HEK293 (cell line): ENCODE results near the gene BCDIN3D.

Experiments
- CTCF ChIA-PET: fragments of 350-600 bp; formaldehyde crosslinking; extraction: SDS; loops from one replicate; lab custom pipeline; 2021; ENCODE audit warnings: antibody characterized with exemption; lab: Yijun Ruan, JAX
- POLR2A ChIA-PET: fragments of 300-600 bp; formaldehyde crosslinking; extraction: SDS; loops from one replicate; lab custom pipeline; 2020; ENCODE audit warnings: antibody characterized with exemption, inconsistent platforms; lab: Yijun Ruan, JAX
- H3K27ac ChIP-seq: fragments of 200-500 bp; sonication (Bioruptor generic); 2 replicates; pipeline ENCODE4 v1.5.1; 2014; ENCODE audit warnings: low read depth, low read length, control low read depth, inconsistent platforms; ENCODE audit errors: extremely low read depth
- H3K36me3 ChIP-seq, 2 experiments: fragments of 200-500 bp in 1 of 2; sonication (Bioruptor generic) in 1 of 2; 1 replicate in 1 of 2; 2 replicates in 1 of 2; pipeline ENCODE4 v1.5.1; 2014 to 2017; ENCODE audit warnings: inconsistent platforms in 2 of 2, low read length in 2 of 2; ENCODE audit not compliant: control insufficient read depth in 2 of 2, insufficient read depth in 1 of 2
- H3K4me1 ChIP-seq: fragments of 200-500 bp; sonication (Bioruptor generic); 2 replicates; pipeline ENCODE4 v1.5.1; 2014; ENCODE audit warnings: mild to moderate bottlenecking, low read length, inconsistent platforms; ENCODE audit not compliant: control insufficient read depth, insufficient read depth
- H3K4me3 ChIP-seq: 2 replicates; pipeline ENCODE4 v1.5.1; 2011; ENCODE audit warnings: low read depth, mild to moderate bottlenecking, control low read depth, low read length, moderate library complexity
- H3K9me3 ChIP-seq: fragments of 200-500 bp; sonication (Bioruptor generic); 2 replicates; pipeline ENCODE4 v1.5.1; 2014; ENCODE audit warnings: low read depth, low read length, inconsistent platforms; ENCODE audit not compliant: control insufficient read depth, insufficient read depth
- CTCF ChIP-seq: fragments of 450-650 bp; formaldehyde crosslinking; IDR thresholded peaks from 2 replicates; pipeline ENCODE4 v1.5.1; 2016; ENCODE audit warnings: missing biosample characterization, missing genetic modification characterization
- GLIS2 ChIP-seq: fragments of 450-650 bp; formaldehyde crosslinking; IDR thresholded peaks from 2 replicates; pipeline ENCODE4 v1.5.1; 2016; ENCODE audit warnings: missing biosample characterization, missing genetic modification characterization
- KLF8 ChIP-seq: fragments of 450-650 bp; formaldehyde crosslinking; IDR thresholded peaks from 2 replicates; pipeline ENCODE4 v1.5.1; 2016; ENCODE audit warnings: missing biosample characterization, missing genetic modification characterization
- MYNN ChIP-seq: fragments of 450-650 bp; formaldehyde crosslinking; IDR thresholded peaks from 2 replicates; pipeline ENCODE4 v1.5.1; 2016; ENCODE audit warnings: missing biosample characterization, missing genetic modification characterization, borderline replicate concordance
- PRDM10 ChIP-seq: fragments of 450-650 bp; formaldehyde crosslinking; IDR thresholded peaks from 2 replicates; pipeline ENCODE4 v1.5.1; 2016; ENCODE audit warnings: missing biosample characterization, missing genetic modification characterization
- PRDM2 ChIP-seq: fragments of 450-650 bp; formaldehyde crosslinking; IDR thresholded peaks from 2 replicates; pipeline ENCODE4 v1.5.1; 2016; ENCODE audit warnings: missing biosample characterization, missing genetic modification characterization, borderline replicate concordance
- SP7 ChIP-seq: fragments of 450-650 bp; formaldehyde crosslinking; IDR thresholded peaks from 2 replicates; pipeline ENCODE4 v1.5.1; 2016; ENCODE audit warnings: missing biosample characterization, missing genetic modification characterization
- YY2 ChIP-seq: fragments of 450-650 bp; formaldehyde crosslinking; IDR thresholded peaks from 2 replicates; pipeline ENCODE4 v1.5.1; 2016; ENCODE audit warnings: missing biosample characterization, missing genetic modification characterization
- ZBTB20 ChIP-seq: fragments of 450-650 bp; formaldehyde crosslinking; IDR thresholded peaks from 2 replicates; pipeline ENCODE4 v1.5.1; 2016; ENCODE audit warnings: missing biosample characterization, missing genetic modification characterization
- ZBTB8A ChIP-seq: fragments of 450-650 bp; formaldehyde crosslinking; IDR thresholded peaks from 2 replicates; pipeline ENCODE4 v1.5.1; 2016; ENCODE audit warnings: missing biosample characterization, missing genetic modification characterization
- ZNF114 ChIP-seq: fragments of 450-650 bp; formaldehyde crosslinking; IDR thresholded peaks from 2 replicates; pipeline ENCODE4 v1.5.0; 2017; ENCODE audit warnings: missing biosample characterization, missing genetic modification characterization
- ZNF138 ChIP-seq: fragments of 450-650 bp; formaldehyde crosslinking; IDR thresholded peaks from 2 replicates; pipeline ENCODE4 v1.5.1; 2016; ENCODE audit warnings: missing biosample characterization, missing genetic modification characterization, borderline replicate concordance
- ZNF2 ChIP-seq: fragments of 450-650 bp; formaldehyde crosslinking; IDR thresholded peaks from 2 replicates; pipeline ENCODE4 v1.5.1; 2016; ENCODE audit warnings: missing biosample characterization, missing genetic modification characterization
- ZNF221 ChIP-seq: fragments of 450-650 bp; formaldehyde crosslinking; IDR thresholded peaks from 2 replicates; pipeline ENCODE4 v1.5.1; 2017; ENCODE audit warnings: missing biosample characterization, missing genetic modification characterization, borderline replicate concordance
- ZNF23 ChIP-seq: fragments of 450-650 bp; formaldehyde crosslinking; IDR thresholded peaks from 2 replicates; pipeline ENCODE4 v1.5.1; 2016; ENCODE audit warnings: missing biosample characterization, missing genetic modification characterization, borderline replicate concordance
- ZNF548 ChIP-seq: fragments of 450-650 bp; formaldehyde crosslinking; IDR thresholded peaks from 2 replicates; pipeline ENCODE4 v1.5.1; 2016; ENCODE audit warnings: missing biosample characterization, missing genetic modification characterization
- ZNF664 ChIP-seq: fragments of 450-650 bp; formaldehyde crosslinking; IDR thresholded peaks from 2 replicates; pipeline ENCODE4 v1.5.1; 2016; ENCODE audit warnings: missing biosample characterization, missing genetic modification characterization
- ZNF76 ChIP-seq: fragments of 450-650 bp; formaldehyde crosslinking; IDR thresholded peaks from 2 replicates; pipeline ENCODE4; 2016; ENCODE audit warnings: low read depth, missing biosample characterization, missing genetic modification characterization, borderline replicate concordance
- TF ChIP-seq, protein P1 (sequence below): fragments of 450-650 bp; IDR thresholded peaks from 2 replicates; pipeline ENCODE4 v1.5.1; 2018; ENCODE audit warnings: missing biosample characterization, missing genetic modification characterization

BCDIN3D gene

GRCh38 chr12:49798248-49798647, 44.7 kb downstream of the BCDIN3D start:
- POLR2A ChIA-PET, result interaction anchor here (0.6 to 1.3 kb wide), 2 partner anchors 30 to 112 kb away, joined by 3 read pairs; partner anchors contain the start of gene NCKAP5L
- no peaks in the 10 kb centered on the region for H3K9me3 ChIP-seq
- H3K27ac ChIP-seq, result no peak overlapping the region
- peaks cover 0 to 91% of the 10 kb centered on the region in 2 experiments; a peak in 2 of 3 replicates for H3K36me3 ChIP-seq
- CTCF ChIA-PET, result interaction anchor here (1.6 to 2.0 kb wide), 2 partner anchors 21 to 41 kb away, joined by 7 read pairs; no protein-coding TSS in a partner anchor
- H3K4me3 ChIP-seq, result no peak overlapping the region
- H3K4me1 ChIP-seq, result no peaks in the 10 kb centered on the region
- TF ChIP-seq ZBTB8A (tag by site-specific recombination), result no peak
- no peak for TF ChIP-seq ZNF76 (tag by site-specific recombination)
- no peak for TF ChIP-seq KLF8 (tag by site-specific recombination)
- TF ChIP-seq PRDM10 (tag by site-specific recombination), result no peak
- TF ChIP-seq ZNF23 (tag by site-specific recombination), result no peak
- no peak for TF ChIP-seq ZNF664 (tag by site-specific recombination)
- no peak for TF ChIP-seq MYNN (tag by site-specific recombination)
- TF ChIP-seq, all 188 proteins: peak for 0

DNA sequence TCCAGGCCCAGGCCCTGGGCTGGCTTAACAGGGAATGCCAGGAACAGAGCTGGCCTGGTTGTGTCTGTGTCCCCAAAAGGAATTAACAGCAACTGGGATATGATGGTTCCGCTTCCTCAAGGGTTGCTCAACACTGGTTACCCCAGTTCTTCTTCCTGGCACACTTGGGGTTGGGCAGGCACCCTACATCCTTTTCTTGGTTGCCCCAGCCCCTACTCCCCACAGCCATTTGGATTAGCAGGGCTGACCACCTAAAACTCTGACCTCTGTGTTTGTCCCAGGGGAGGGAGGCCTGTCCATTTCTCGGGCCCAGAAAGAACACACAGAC, 45.5 kb downstream of the BCDIN3D start:
- peaks cover 0 to 89% of the 10 kb centered on the region in 2 experiments; a peak in 2 of 3 replicates for H3K36me3 ChIP-seq
- H3K9me3 ChIP-seq, result no peaks in the 10 kb centered on the region
- POLR2A ChIA-PET, result interaction anchor here (0.6 to 1.3 kb wide), 2 partner anchors 31 to 1521 kb away, joined by 3 to 4 read pairs; partner anchors contain the start of gene NCKAP5L
- no peaks in the 10 kb centered on the region for H3K4me1 ChIP-seq
- TF ChIP-seq PRDM2 (tag by site-specific recombination) (no peak), ZNF114 (tag by site-specific recombination) (no peak), SP7 (tag by site-specific recombination) (no peak), ZNF548 (tag by site-specific recombination) (no peak), ZNF2 (no peak), ZBTB20 (no peak), CTCF (tag by site-specific recombination) (no peak), ZNF138 (tag by site-specific recombination) (no peak), ZNF221 (tag by site-specific recombination) (no peak), GLIS2 (tag by site-specific recombination) (no peak), YY2 (tag by site-specific recombination) (no peak)
- TF ChIP-seq, protein P1, sequence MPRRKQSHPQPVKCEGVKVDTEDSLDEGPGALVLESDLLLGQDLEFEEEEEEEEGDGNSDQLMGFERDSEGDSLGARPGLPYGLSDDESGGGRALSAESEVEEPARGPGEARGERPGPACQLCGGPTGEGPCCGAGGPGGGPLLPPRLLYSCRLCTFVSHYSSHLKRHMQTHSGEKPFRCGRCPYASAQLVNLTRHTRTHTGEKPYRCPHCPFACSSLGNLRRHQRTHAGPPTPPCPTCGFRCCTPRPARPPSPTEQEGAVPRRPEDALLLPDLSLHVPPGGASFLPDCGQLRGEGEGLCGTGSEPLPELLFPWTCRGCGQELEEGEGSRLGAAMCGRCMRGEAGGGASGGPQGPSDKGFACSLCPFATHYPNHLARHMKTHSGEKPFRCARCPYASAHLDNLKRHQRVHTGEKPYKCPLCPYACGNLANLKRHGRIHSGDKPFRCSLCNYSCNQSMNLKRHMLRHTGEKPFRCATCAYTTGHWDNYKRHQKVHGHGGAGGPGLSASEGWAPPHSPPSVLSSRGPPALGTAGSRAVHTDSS (tag by site-specific recombination), result no peak
- no peak overlapping the region for H3K4me3 ChIP-seq
- CTCF ChIA-PET, result interaction anchor here (1.6 to 2.0 kb wide), 2 partner anchors 20 to 41 kb away, joined by 7 read pairs; no protein-coding TSS in a partner anchor
- H3K27ac ChIP-seq, result no peak overlapping the region
